ENCODE measurements around the gene PRKD2. TPM values are rescaled to one million over a fixed set of nuclear protein-coding genes. Genes with fewer than 3 reads are reported as not detected.

The PRKD2 gene
- total RNA-seq, 4 donors from 2014 or later = 21.0 to 36.1 (median 30.2) TPM

- H3K27ac ChIP-seq = peak overlapping the region in 2 of 4 donors; percentile 83 to 98
- 72 to 73% methylated on average over 7 to 17 of the region's 17 CpGs for WGBS, 2 donors
- H3K9me3 ChIP-seq = no peaks in the 10 kb centered on the region
- DNase-seq (ENCODE audit: low spot score in 2 of 2) = no peak
- TF ChIP-seq POLR2A (IDR thresholded peaks at IDR 0.05) = no peak
- no peak for TF ChIP-seq CTCF (IDR thresholded peaks at IDR 0.05)
- TF ChIP-seq EP300 (IDR thresholded peaks at IDR 0.05) = no peak
- no peaks in the 10 kb centered on the region for H3K27me3 ChIP-seq
- H3K36me3 ChIP-seq = peaks cover 0 to 24% (median 4%) of the 10 kb centered on the region in 3 donors
- H3K4me1 ChIP-seq = peaks cover 4 to 88% (median 54%) of the 10 kb centered on the region in 4 donors
- no peak overlapping the region for H3K4me3 ChIP-seq
These were observed 24.5 kb upstream of the PRKD2 start for GRCh38 chr19:46741447-46741846.

GRCh38 chr19:46739290-46739771 is 22.4 kb upstream of the PRKD2 start:
- no peak for TF ChIP-seq CTCF (IDR thresholded peaks at IDR 0.05)
- TF ChIP-seq EP300 (IDR thresholded peaks at IDR 0.05) = peak in 1 of 2 donors; percentile 18
- TF ChIP-seq POLR2A (IDR thresholded peaks at IDR 0.05) = peak in 1 of 2 donors; percentile 22
- WGBS, 2 donors = 43 to 55% methylated on average over 9 to 14 of the region's 14 CpGs
- Histone ChIP-seq H3K4me3 (no peak overlapping the region), H3K36me3 (peaks cover 0 to 36% (median 4%) of the 10 kb centered on the region in 3 donors), H3K9me3 (no peaks in the 10 kb centered on the region), H3K27me3 (no peaks in the 10 kb centered on the region), H3K4me1 (peaks cover 4 to 92% (median 50%) of the 10 kb centered on the region in 4 donors), H3K27ac (peak overlapping the region; percentile 25 to 98 (median 72))
- no peak for DNase-seq (ENCODE audit: low spot score in 2 of 2)

- Histone ChIP-seq H3K9me3 (no peaks in the 10 kb centered on the region), H3K36me3 (peaks cover 0 to 49% (median 4%) of the 10 kb centered on the region in 3 donors), H3K27me3 (no peaks in the 10 kb centered on the region), H3K27ac (peak overlapping the region in 3 of 4 donors; percentile 8 to 98 (median 83)), H3K4me1 (peaks cover 0 to 92% (median 43%) of the 10 kb centered on the region in 4 donors), H3K4me3 (no peak overlapping the region)
- no peak for DNase-seq (ENCODE audit: low spot score in 2 of 2)
- WGBS, 2 donors = 68 to 74% methylated on average over 19 of the region's 19 CpGs
- TF ChIP-seq EP300 (IDR thresholded peaks at IDR 0.05) = peak in 1 of 2 donors; percentile 35
- no peak for TF ChIP-seq POLR2A (IDR thresholded peaks at IDR 0.05)
These were observed 20.9 kb upstream of the PRKD2 start for GRCh38 chr19:46737761-46738171.

- DNase-seq (ENCODE audit: low spot score in 2 of 2) = no peak
- Histone ChIP-seq H3K9me3 (no peaks in the 10 kb centered on the region), H3K27me3 (no peaks in the 10 kb centered on the region), H3K4me1 (peaks cover 0 to 92% (median 42%) of the 10 kb centered on the region in 4 donors), H3K27ac (peak overlapping the region in 2 of 4 donors; percentile 83 to 98), H3K4me3 (no peak overlapping the region), H3K36me3 (peaks cover 0 to 54% (median 4%) of the 10 kb centered on the region in 3 donors)
- TF ChIP-seq EP300 (IDR thresholded peaks at IDR 0.05) = no peak
- TF ChIP-seq POLR2A (IDR thresholded peaks at IDR 0.05) = no peak
- TF ChIP-seq CTCF (IDR thresholded peaks at IDR 0.05) = no peak
- 63 to 70% methylated on average over 7 of the region's 7 CpGs for WGBS, 2 donors
These were observed 20.4 kb upstream of the PRKD2 start for GRCh38 chr19:46737298-46737654.

GRCh38 chr19:46736531-46737297 is 19.8 kb upstream of the PRKD2 start:
- TF ChIP-seq EP300 (IDR thresholded peaks at IDR 0.05) (no peak), CTCF (IDR thresholded peaks at IDR 0.05) (no peak), POLR2A (IDR thresholded peaks at IDR 0.05) (no peak)
- WGBS, 2 donors = 52 to 57% methylated on average over 21 to 22 of the region's 22 CpGs
- Histone ChIP-seq H3K9me3 (no peaks in the 10 kb centered on the region), H3K36me3 (peaks cover 0 to 60% (median 4%) of the 10 kb centered on the region in 3 donors), H3K4me3 (no peak overlapping the region), H3K4me1 (peaks cover 0 to 92% (median 39%) of the 10 kb centered on the region in 4 donors), H3K27me3 (no peaks in the 10 kb centered on the region), H3K27ac (peak overlapping the region in 2 of 4 donors; percentile 83 to 98)
- DNase-seq (ENCODE audit: low spot score in 2 of 2) = no peak

All from tibial nerve (tissue), 4 donors.